Skeletal muscle tissue (tissue), 4 donors: Measurements from ENCODE around the gene PKD1L1. TPM values are rescaled to one million over a fixed set of nuclear protein-coding genes. Genes with fewer than 3 reads are reported as not detected.

ENCODE experiments used
- H3K27ac ChIP-seq: one replicate; pipeline ENCODE4 v1.7.0; 2013; ENCODE audit warnings: mild to moderate bottlenecking, low read depth, low read length, inconsistent platforms
- H3K27me3 ChIP-seq, 3 donors: one replicate each; pipeline ENCODE4 v1.7.0; 2013; ENCODE audit warnings: low read length in 3 of 3; ENCODE audit not compliant: control insufficient read depth in 3 of 3, insufficient read depth in 3 of 3
- H3K36me3 ChIP-seq, 3 donors: one replicate each; pipeline ENCODE4 v1.7.0; 2013; ENCODE audit warnings: low read length in 3 of 3; ENCODE audit not compliant: control insufficient read depth in 3 of 3, insufficient read depth in 3 of 3
- H3K4me1 ChIP-seq, 3 donors: one replicate each; pipeline ENCODE4 v1.7.0; 2013; ENCODE audit warnings: low read length in 3 of 3, mild to moderate bottlenecking in 3 of 3; ENCODE audit not compliant: control insufficient read depth in 3 of 3, insufficient read depth in 3 of 3
- H3K4me3 ChIP-seq, 3 donors: one replicate each; pipeline ENCODE4 v1.7.0; 2013; ENCODE audit warnings: low read length in 3 of 3
- H3K9ac ChIP-seq, 3 donors: one replicate each; pipeline ENCODE4 v1.7.0; 2013; ENCODE audit warnings: low read length in 3 of 3, mild to moderate bottlenecking in 3 of 3, moderate library complexity in 2 of 3, low read depth in 1 of 3
- H3K9me3 ChIP-seq, 3 donors: one replicate each; pipeline ENCODE4 v1.7.0; 2013; ENCODE audit warnings: low read length in 3 of 3; ENCODE audit not compliant: control insufficient read depth in 3 of 3
- total RNA-seq: library from RNA; depleted of rRNA; stranded (reverse); fragments of >200 nt; gene quantifications from one replicate; pipeline ENCODE4 v1.2.3, GENCODE V29; 2014
- donor health status: Osteomylitis.

The PKD1L1 gene
- total RNA-seq, 1 donor from 2014 or later = 0.52 TPM

- Histone ChIP-seq H3K9me3 (no peaks in the 10 kb centered on the region), H3K4me3 (no peak overlapping the region), H3K27ac (no peak overlapping the region), H3K4me1 (no peaks in the 10 kb centered on the region), H3K9ac (no peak overlapping the region), H3K36me3 (no peaks in the 10 kb centered on the region), H3K27me3 (no peaks in the 10 kb centered on the region)
Measured at GRCh38 chr7:47906883-47907282, 41.4 kb downstream of the PKD1L1 start.

- H3K9me3 ChIP-seq = no peaks in the 10 kb centered on the region
- H3K4me1 ChIP-seq = no peaks in the 10 kb centered on the region
- H3K9ac ChIP-seq = no peak overlapping the region
- H3K4me3 ChIP-seq = no peak overlapping the region
- no peak overlapping the region for H3K27ac ChIP-seq
- no peaks in the 10 kb centered on the region for H3K27me3 ChIP-seq
- no peaks in the 10 kb centered on the region for H3K36me3 ChIP-seq
Measured at GRCh38 chr7:47905076-47905920, 43.0 kb downstream of the PKD1L1 start.

GRCh38 chr7:47902013-47902412, 46.3 kb downstream of the PKD1L1 start:
- H3K9ac ChIP-seq = no peak overlapping the region
- no peak overlapping the region for H3K27ac ChIP-seq
- H3K9me3 ChIP-seq = no peaks in the 10 kb centered on the region
- H3K36me3 ChIP-seq = peaks cover 0 to 2% (median 0%) of the 10 kb centered on the region in 3 donors
- no peaks in the 10 kb centered on the region for H3K4me1 ChIP-seq
- no peak overlapping the region for H3K4me3 ChIP-seq
- H3K27me3 ChIP-seq = no peaks in the 10 kb centered on the region

GRCh38 chr7:47901542-47901941, 46.7 kb downstream of the PKD1L1 start:
- Histone ChIP-seq H3K4me3 (no peak overlapping the region), H3K36me3 (peaks cover 0 to 4% (median 0%) of the 10 kb centered on the region in 3 donors), H3K4me1 (no peaks in the 10 kb centered on the region), H3K9me3 (no peaks in the 10 kb centered on the region), H3K27me3 (no peaks in the 10 kb centered on the region), H3K9ac (no peak overlapping the region), H3K27ac (no peak overlapping the region)

GRCh38 chr7:47897831-47898230, 50.4 kb downstream of the PKD1L1 start:
- no peak overlapping the region for H3K27ac ChIP-seq
- H3K9ac ChIP-seq = no peak overlapping the region

DNA sequence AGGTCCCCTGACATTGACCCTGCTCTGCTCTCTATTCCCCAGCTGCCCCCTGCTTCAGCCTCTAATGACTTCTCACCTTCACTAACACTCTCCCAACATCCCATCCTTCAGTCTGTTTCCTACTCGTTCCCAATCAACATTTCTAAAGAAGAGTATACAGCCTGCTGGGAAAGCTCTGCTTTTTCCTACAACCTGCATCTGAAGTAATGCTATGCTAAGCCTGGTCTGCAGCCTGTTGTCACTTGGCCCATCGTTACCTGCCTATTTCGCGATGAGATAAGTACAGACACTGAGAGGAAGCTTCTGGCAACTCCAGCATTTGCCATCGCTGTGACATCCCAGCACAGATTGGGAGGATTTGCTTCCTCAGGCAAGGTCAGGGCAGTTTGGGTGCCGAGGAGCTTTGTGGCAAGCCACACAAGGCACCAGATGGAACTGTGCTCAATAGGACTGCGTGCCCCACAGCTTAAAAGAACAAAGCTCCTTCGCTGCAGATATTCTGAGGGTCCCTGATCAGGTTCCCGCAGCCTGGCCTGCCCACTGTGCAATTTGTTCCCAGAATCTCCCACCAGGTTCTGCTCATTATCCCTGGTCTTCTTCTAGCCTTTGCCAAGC, 51.4 kb downstream of the PKD1L1 start:
- Histone ChIP-seq H3K4me1 (no peaks in the 10 kb centered on the region), H3K4me3 (no peak overlapping the region), H3K27ac (no peak overlapping the region), H3K27me3 (no peaks in the 10 kb centered on the region), H3K36me3 (peaks cover 0 to 4% (median 0%) of the 10 kb centered on the region in 3 donors), H3K9me3 (no peaks in the 10 kb centered on the region), H3K9ac (no peak overlapping the region)

More at GRCh38 chr7:47897831-47898230, 50.4 kb downstream of the PKD1L1 start:
- no peaks in the 10 kb centered on the region for H3K4me1 ChIP-seq
- no peaks in the 10 kb centered on the region for H3K9me3 ChIP-seq
- H3K36me3 ChIP-seq = peaks cover 0 to 4% (median 0%) of the 10 kb centered on the region in 3 donors
- no peak overlapping the region for H3K4me3 ChIP-seq
- H3K27me3 ChIP-seq = no peaks in the 10 kb centered on the region

DNA sequence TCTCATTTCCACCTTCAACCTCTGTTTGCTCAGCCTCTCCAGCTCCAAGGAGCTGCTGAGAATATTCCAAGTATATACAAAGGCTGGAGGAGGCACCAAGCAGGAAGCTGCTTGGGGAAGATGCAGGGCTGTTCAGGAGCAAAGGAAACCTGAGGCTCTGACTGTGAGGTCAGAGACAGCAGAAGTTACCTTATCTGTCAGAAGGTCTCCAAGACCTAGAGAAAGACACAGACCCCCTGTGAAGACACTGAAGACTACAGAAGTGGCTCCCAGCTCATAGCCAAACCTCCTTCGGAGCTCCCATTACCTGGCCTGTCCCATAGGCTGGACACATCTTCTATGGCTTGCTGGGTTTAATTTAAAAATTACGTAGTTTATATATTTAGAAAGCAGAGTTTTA, 53.2 kb downstream of the PKD1L1 start:
- Histone ChIP-seq H3K9me3 (no peaks in the 10 kb centered on the region), H3K36me3 (peaks cover 0 to 4% (median 3%) of the 10 kb centered on the region in 3 donors), H3K4me3 (no peak overlapping the region), H3K27ac (no peak overlapping the region), H3K27me3 (no peaks in the 10 kb centered on the region), H3K4me1 (no peaks in the 10 kb centered on the region), H3K9ac (no peak overlapping the region)

- peaks cover 0 to 2% (median 0%) of the 10 kb centered on the region in 3 donors for H3K4me1 ChIP-seq
- H3K27me3 ChIP-seq = no peaks in the 10 kb centered on the region
- H3K36me3 ChIP-seq = peaks cover 0 to 4% (median 3%) of the 10 kb centered on the region in 3 donors
- no peak overlapping the region for H3K9ac ChIP-seq
- no peaks in the 10 kb centered on the region for H3K9me3 ChIP-seq
- H3K27ac ChIP-seq = no peak overlapping the region
- no peak overlapping the region for H3K4me3 ChIP-seq
Measured at GRCh38 chr7:47893721-47894365, 54.4 kb downstream of the PKD1L1 start.

GRCh38 chr7:47893238-47893637, 55.0 kb downstream of the PKD1L1 start:
- Histone ChIP-seq H3K27me3 (no peaks in the 10 kb centered on the region), H3K4me1 (peaks cover 0 to 2% (median 0%) of the 10 kb centered on the region in 3 donors), H3K36me3 (peaks cover 0 to 4% (median 3%) of the 10 kb centered on the region in 3 donors), H3K9ac (no peak overlapping the region), H3K27ac (no peak overlapping the region), H3K9me3 (no peaks in the 10 kb centered on the region), H3K4me3 (no peak overlapping the region)

DNA sequence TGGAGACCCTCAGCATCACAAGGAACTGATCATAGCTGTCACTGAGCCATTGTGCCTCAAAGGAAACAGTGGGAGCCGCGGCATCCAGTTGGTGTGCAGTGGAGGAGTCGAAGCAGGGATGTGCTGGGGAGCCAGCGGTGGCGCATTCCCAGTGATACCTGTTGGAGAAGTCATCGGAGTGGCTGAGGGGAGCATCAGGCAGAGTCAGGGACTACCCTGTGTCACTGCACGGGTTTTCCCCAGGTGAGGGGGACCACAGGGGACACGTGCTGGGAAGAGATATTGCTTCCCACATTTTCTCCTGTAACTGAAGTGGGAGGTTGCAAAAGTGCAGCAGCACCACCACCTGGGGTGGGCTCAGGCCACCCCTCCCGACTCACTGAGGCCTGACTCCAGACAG, 57.7 kb downstream of the PKD1L1 start:
- H3K27me3 ChIP-seq = no peaks in the 10 kb centered on the region

More for the DNA sequence above, 57.7 kb downstream of the PKD1L1 start:
- H3K4me3 ChIP-seq = no peak overlapping the region
- no peaks in the 10 kb centered on the region for H3K9me3 ChIP-seq
- no peak overlapping the region for H3K27ac ChIP-seq
- peaks cover 0 to 3% (median 0%) of the 10 kb centered on the region in 3 donors for H3K36me3 ChIP-seq
- H3K9ac ChIP-seq = no peak overlapping the region
- H3K4me1 ChIP-seq = peaks cover 4 to 9% (median 6%) of the 10 kb centered on the region in 3 donors
